Muscle layer of colon (tissue), 2 donors: Measurements from ENCODE around the gene HCAR2.
"Not testable (repeated sequence)": the region's sequence is repeated elsewhere in the genome, so short reads cannot be mapped to it uniquely, and the experiment has no call there.

Experiments
- H3K27ac ChIP-seq: one replicate; pipeline ENCODE4 v1.7.0; 2013; ENCODE audit warnings: low read depth, mild to moderate bottlenecking, low read length, moderate library complexity
- H3K27me3 ChIP-seq, 2 donors: one replicate each; pipeline ENCODE4 v1.7.0; 2013; ENCODE audit warnings: low read length in 2 of 2, mild to moderate bottlenecking in 2 of 2; ENCODE audit not compliant: insufficient read depth in 2 of 2, control insufficient read depth in 1 of 2
- H3K36me3 ChIP-seq: one replicate; pipeline ENCODE4 v1.7.0; 2013; ENCODE audit warnings: mild to moderate bottlenecking, low read length; ENCODE audit not compliant: insufficient read depth
- H3K4me1 ChIP-seq: one replicate; pipeline ENCODE4 v1.7.0; 2013; ENCODE audit warnings: mild to moderate bottlenecking, low read length; ENCODE audit not compliant: insufficient read depth
- H3K4me3 ChIP-seq, 2 donors: one replicate each; pipeline ENCODE4 v1.7.0; 2013; ENCODE audit warnings: low read length in 2 of 2, low read depth in 1 of 2, mild to moderate bottlenecking in 1 of 2, moderate library complexity in 1 of 2
- H3K9ac ChIP-seq: one replicate; pipeline ENCODE4 v1.7.0; 2013; ENCODE audit warnings: low read length
- H3K9me3 ChIP-seq: one replicate; pipeline ENCODE4 v1.7.0; 2013; ENCODE audit warnings: mild to moderate bottlenecking, low read length
- donor health status: abdominal sarcoma.
- donor health status: Adenocarcinoma of cecum.

HCAR2 gene

DNA sequence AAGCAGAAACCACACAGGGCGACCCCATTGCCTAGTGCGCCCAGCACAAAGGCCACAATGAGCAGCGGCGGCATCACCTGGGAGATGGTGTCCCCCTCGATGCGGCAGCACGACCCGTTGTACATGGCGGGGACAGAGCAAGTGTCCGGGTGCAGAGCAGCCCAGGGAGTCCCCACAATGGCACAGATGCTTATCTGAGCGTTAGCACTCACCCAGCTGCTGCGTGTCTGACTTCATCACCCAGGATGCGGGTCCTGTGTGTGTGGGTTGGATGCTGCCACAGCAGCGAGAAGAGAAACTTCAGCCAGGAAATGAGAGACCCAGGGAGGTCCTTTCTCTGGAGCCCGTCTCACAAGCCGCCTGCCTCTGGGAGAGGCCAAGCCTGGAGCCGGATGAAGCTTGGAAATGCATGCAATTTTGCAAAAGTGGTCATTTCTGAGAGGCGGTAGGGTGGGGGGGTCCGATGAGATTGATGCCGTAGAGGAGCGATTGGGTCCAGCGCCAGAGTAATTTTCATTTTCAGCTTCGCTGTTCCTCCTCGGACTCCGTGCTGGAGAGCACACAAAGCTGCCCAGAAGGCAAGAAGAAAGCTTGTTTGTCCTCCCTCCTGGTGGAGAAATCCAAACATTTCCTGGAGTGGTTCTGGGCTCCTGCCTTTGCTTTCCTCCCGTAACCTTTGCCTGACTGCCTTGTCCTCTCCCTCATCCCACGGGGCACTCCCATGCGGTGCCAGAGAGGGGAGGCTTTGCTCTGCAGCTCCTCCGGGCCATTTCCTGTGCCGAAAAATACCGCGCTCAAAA lies 27.3 kb upstream of the HCAR2 start, which contains the start of gene HCAR1:
TSS of gene HCAR1 (minus strand) at position 630 of the 800 bp plus-strand sequence. CDS start at position 125, 505 bp downstream.
- no peak within 1 kb of the TSS for H3K9ac ChIP-seq
- no peaks in the 10 kb centered on the region for H3K9me3 ChIP-seq
- no peak within 1 kb of the TSS for H3K27ac ChIP-seq
- no peaks in the 10 kb centered on the region for H3K4me1 ChIP-seq
- H3K4me3 ChIP-seq, result no peak within 1 kb of the TSS
- H3K36me3 ChIP-seq, result no peaks in the 10 kb centered on the region
- H3K27me3 ChIP-seq, result no peaks in the 10 kb centered on the region

- Histone ChIP-seq H3K4me1 (no peaks in the 10 kb centered on the region), H3K9me3 (no peaks in the 10 kb centered on the region), H3K27ac (no peak overlapping the region), H3K36me3 (no peaks in the 10 kb centered on the region), H3K9ac (no peak overlapping the region), H3K4me3 (no peak overlapping the region), H3K27me3 (no peaks in the 10 kb centered on the region)
These were observed 26.5 kb upstream of the HCAR2 start for GRCh38 chr12:122729583-122730214.

GRCh38 chr12:122726080-122726558 lies 23.0 kb upstream of the HCAR2 start:
- H3K36me3 ChIP-seq, result no peaks in the 10 kb centered on the region
- H3K27ac ChIP-seq, result no peak overlapping the region
- no peaks in the 10 kb centered on the region for H3K27me3 ChIP-seq
- no peaks in the 10 kb centered on the region for H3K9me3 ChIP-seq
- no peak overlapping the region for H3K9ac ChIP-seq
- H3K4me1 ChIP-seq, result no peaks in the 10 kb centered on the region
- no peak overlapping the region for H3K4me3 ChIP-seq

- Histone ChIP-seq H3K27me3 (no peaks in the 10 kb centered on the region), H3K36me3 (no peaks in the 10 kb centered on the region), H3K4me1 (no peaks in the 10 kb centered on the region), H3K9ac (no peak overlapping the region), H3K9me3 (no peaks in the 10 kb centered on the region), H3K27ac (no peak overlapping the region), H3K4me3 (no peak overlapping the region)
These were observed 22.4 kb upstream of the HCAR2 start for GRCh38 chr12:122725452-122726079.

- Histone ChIP-seq H3K27ac (no peak overlapping the region), H3K9ac (no peak overlapping the region), H3K4me1 (no peaks in the 10 kb centered on the region), H3K4me3 (no peak overlapping the region), H3K36me3 (no peaks in the 10 kb centered on the region), H3K27me3 (no peaks in the 10 kb centered on the region), H3K9me3 (no peaks in the 10 kb centered on the region)
These were observed 21.6 kb upstream of the HCAR2 start for GRCh38 chr12:122724641-122725243.

- Histone ChIP-seq H3K9ac (no peak overlapping the region), H3K27ac (no peak overlapping the region), H3K36me3 (no peaks in the 10 kb centered on the region), H3K9me3 (no peaks in the 10 kb centered on the region), H3K4me3 (no peak overlapping the region), H3K4me1 (no peaks in the 10 kb centered on the region), H3K27me3 (no peaks in the 10 kb centered on the region)
These were observed 19.2 kb upstream of the HCAR2 start for GRCh38 chr12:122722387-122722786.

- H3K36me3 ChIP-seq, result no peaks in the 10 kb centered on the region
- H3K9ac ChIP-seq, result no peak overlapping the region
- no peaks in the 10 kb centered on the region for H3K4me1 ChIP-seq
- H3K27me3 ChIP-seq, result no peaks in the 10 kb centered on the region
- H3K9me3 ChIP-seq, result no peaks in the 10 kb centered on the region
- no peak overlapping the region for H3K4me3 ChIP-seq
- H3K27ac ChIP-seq, result no peak overlapping the region
These were observed 17.9 kb upstream of the HCAR2 start for GRCh38 chr12:122721057-122721545.

GRCh38 chr12:122716658-122717057 lies 13.5 kb upstream of the HCAR2 start, which contains the start of gene HCAR3:
HCAR3 (minus strand) TSS chr12:122716811; CDS start chr12:122716737, 74 bp downstream.
- H3K9me3 ChIP-seq, H3K27me3 ChIP-seq, H3K27ac ChIP-seq, H3K4me1 ChIP-seq, H3K4me3 ChIP-seq, H3K9ac ChIP-seq, H3K36me3 ChIP-seq: not testable (repeated sequence)

DNA sequence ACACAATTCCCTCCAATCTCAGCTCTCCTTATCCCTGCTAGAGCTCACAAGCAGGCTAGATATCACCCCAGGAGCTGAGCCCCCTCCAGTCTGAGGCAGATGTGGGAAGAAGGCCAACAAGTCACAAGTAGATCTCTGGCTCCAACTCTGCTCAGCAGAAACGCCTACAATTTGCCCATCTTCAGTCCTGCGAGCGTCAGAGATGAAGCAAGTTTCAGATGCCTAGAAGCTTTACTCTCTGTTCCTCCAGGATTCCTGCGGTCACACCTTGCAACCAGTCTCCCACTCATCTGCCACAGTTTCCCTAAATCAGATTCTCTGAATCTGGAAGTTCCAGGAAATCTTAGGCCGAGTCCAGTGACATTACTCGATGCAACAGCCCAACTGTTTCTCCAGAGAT lies 12.1 kb upstream of the HCAR2 start:
- not testable (repeated sequence) for H3K4me1 ChIP-seq, H3K36me3 ChIP-seq, H3K27ac ChIP-seq, H3K9me3 ChIP-seq, H3K27me3 ChIP-seq, H3K4me3 ChIP-seq, H3K9ac ChIP-seq

GRCh38 chr12:122713491-122714188 lies 10.5 kb upstream of the HCAR2 start:
- not testable (repeated sequence) for H3K36me3 ChIP-seq, H3K27me3 ChIP-seq, H3K9me3 ChIP-seq, H3K9ac ChIP-seq, H3K27ac ChIP-seq, H3K4me1 ChIP-seq, H3K4me3 ChIP-seq

DNA sequence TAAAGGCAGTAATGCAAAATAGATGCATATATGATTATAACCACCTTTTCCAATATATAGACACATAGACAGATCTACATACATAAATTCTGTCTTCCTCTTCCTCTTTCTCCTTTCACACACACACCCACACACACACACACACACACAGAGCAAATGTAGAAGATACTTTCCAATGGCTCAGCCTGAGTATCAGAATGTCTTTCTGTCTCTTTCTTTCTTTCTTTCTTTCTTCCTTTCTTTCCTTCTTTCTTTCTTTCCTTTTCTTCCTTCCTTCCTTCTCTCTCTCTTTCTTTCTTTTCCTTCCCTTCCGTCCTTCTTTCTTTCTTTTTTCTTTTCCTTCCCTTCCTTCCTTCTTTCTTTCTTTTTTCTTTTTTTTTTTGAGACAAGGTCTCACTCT lies 8.1 kb upstream of the HCAR2 start:
- H3K9ac ChIP-seq, H3K9me3 ChIP-seq, H3K4me1 ChIP-seq: not testable (repeated sequence)

More for the DNA sequence above, 8.1 kb upstream of the HCAR2 start:
- not testable (repeated sequence) for H3K27ac ChIP-seq, H3K36me3 ChIP-seq, H3K4me3 ChIP-seq, H3K27me3 ChIP-seq
